ENCODE measurements around the gene MED13L.

DNA sequence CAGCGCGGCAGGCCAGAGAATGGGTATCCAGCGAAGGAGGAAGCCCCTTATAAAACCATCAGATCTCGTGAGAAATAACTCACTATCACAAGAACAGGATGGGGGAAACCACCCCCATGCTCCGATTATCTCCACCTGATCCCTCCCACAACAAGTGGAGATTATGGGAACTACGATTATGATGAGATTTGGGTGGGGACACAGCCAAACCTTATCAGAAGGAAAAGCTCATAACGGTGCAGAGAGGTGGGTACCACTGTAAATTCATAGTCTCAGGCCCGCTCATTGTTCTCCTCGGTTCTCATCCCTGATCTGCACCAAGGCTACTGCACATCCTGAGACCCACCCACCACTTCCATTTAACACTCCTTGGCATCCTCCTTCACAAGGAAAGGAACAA, 326.5 kb downstream of the MED13L start:
- TF ChIP-seq, protein P1, sequence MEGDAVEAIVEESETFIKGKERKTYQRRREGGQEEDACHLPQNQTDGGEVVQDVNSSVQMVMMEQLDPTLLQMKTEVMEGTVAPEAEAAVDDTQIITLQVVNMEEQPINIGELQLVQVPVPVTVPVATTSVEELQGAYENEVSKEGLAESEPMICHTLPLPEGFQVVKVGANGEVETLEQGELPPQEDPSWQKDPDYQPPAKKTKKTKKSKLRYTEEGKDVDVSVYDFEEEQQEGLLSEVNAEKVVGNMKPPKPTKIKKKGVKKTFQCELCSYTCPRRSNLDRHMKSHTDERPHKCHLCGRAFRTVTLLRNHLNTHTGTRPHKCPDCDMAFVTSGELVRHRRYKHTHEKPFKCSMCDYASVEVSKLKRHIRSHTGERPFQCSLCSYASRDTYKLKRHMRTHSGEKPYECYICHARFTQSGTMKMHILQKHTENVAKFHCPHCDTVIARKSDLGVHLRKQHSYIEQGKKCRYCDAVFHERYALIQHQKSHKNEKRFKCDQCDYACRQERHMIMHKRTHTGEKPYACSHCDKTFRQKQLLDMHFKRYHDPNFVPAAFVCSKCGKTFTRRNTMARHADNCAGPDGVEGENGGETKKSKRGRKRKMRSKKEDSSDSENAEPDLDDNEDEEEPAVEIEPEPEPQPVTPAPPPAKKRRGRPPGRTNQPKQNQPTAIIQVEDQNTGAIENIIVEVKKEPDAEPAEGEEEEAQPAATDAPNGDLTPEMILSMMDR (IDR thresholded peaks at IDR 0.05; ENCODE audit: borderline replicate concordance, extremely low read depth, low read length, poor library complexity, severe bottlenecking) = no peak
- TF ChIP-seq EZH2 (IDR thresholded peaks at IDR 0.05; ENCODE audit: borderline replicate concordance, low read depth, low read length, severe bottlenecking) = no peak

All from DND-41 (cell line).